Effector CD4-positive, alpha-beta T cell (primary cell): Measurements from ENCODE around the gene COMMD3.
"Not testable (repeated sequence)": the region's sequence is repeated elsewhere in the genome, so short reads cannot be mapped to it uniquely, and the experiment has no call there.

ENCODE experiments used
- DNase-seq: peaks from one replicate; pipeline ENCODE4 v3.0.0-alpha.2; 2020

The COMMD3 gene

DNA sequence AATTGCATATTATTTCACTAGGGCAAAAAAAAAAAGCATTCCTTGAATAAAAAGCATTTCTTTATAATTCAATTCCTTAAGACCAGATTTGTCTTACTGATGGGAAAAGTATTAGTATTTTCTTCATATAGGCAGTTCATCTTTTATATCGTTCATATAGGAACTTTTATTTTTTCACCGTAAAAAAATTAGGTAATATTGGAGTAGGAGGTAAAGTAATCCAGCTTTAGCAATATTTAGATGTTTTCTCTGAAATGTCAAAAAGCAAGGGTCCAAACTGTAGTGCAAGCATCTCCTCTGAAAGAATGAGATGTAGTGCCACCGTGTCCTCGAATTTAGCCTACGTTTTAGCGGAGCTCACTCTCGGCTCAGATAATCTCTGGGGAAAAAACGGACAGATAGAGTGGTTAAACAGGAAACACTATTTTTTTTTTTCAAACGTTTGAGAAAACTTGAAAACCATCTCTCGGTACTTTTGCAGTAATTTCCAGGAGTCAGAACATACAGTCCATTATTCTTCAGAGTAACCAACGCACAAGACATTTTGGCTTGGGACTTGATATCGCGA lies 23.7 kb downstream of the COMMD3 start:
- no peak for DNase-seq

DNA sequence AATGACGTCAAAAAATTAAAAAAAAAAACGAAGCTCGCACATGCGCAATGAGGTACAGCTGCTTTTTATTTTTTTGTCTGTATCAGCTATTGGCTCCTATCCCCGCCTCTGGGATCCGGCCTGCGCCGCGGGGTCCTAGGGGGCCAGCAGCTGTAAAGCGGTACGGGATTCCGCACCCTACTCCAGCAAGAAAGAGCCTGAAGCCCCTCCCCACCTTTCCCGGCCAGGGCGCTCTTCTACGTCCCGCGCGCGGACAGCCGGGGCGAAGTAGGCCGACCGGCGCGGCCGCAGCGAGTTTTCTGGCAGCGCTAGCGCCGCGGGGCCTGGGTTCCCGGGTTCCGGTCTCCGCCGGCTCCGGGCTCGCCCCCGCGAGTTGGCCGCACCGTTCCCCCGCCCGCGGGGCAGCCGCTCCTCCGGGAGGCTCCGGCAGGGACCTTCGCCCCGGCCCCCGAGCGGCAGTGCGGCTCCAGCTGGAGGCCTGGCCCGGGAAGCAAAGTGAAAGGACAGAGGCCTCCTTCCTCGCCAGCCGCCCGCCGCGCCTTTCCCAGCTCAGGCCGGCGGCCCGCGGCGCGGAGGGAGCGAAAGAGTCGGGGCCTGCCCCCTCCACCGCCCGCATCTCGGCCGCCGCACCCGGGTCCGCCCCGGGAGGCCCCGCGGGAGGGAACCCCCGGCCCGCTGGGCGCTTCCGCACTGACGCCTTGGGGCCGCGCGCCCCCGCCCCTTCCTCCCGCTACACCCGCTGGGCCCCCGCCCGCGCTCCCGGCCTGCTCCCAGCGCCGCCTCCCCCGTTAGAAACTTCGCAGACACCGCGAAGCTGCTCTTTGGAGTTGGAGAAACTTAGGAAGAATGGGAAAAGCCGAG lies 24.4 kb downstream of the COMMD3 start:
- peak; percentile 38 for DNase-seq

DNA sequence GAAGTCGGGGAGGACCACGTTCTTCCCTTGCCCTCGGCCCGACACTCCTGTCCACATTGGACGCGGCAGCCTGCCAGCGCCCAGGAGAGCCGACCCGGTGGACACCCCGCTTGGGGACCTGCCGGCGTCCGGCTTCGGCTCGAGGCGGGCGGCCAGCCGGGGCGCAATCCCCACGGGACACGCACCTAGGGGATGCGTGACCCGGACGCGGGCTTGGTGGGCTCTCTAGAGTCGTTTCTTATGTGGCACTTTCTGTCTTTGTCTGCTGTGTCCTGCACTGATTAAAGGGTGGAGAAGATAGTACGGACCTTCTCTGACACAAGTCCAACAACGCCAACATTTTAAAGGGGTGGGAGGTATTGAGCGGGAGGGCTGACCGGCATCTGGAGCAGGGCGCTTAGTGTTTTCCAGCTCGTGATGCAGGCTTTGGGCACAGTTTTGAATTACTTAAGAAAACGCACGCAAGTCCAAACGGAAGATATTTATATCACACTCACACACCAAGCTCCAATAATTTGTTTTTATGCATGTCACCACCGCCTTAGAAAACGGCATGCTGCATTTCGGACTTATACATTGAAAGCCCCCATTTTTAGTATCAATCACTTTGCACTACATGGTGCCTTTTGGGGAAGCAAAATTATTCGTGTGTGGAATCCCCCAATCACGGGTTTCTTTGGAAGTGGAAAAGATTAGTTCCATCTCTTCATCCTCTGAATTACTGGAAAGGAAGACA lies 25.2 kb downstream of the COMMD3 start:
- DNase-seq, result no peak

GRCh38 chr10:22341926-22342196 lies 25.7 kb downstream of the COMMD3 start:
- DNase-seq, result no peak

GRCh38 chr10:22342421-22342820 lies 26.2 kb downstream of the COMMD3 start:
- DNase-seq, result no peak

- DNase-seq, result no peak
Observed at GRCh38 chr10:22343731-22344130, 27.5 kb downstream of the COMMD3 start.

DNA sequence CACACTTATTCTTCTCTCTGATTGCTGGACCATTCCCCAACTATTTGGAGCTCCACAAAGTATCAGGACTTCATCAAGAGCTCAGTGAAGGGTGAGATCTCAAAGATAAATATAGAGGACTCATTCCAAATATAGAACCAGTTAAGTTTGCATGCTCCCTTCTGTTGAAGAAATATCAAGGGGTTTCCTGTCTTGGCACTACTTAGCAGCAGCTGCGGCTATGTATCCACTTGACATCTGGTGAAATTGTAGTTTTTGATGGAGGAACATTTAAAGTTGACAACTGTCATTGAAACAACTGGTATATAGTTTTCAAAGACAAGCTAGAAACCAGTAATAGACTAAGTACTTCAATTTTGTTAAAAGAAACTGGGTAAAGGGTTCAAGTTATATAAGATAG lies 28.1 kb downstream of the COMMD3 start:
- DNase-seq, result no peak

- DNase-seq, result no peak
Observed at GRCh38 chr10:22344781-22345300, 28.7 kb downstream of the COMMD3 start.

GRCh38 chr10:22345301-22346095 lies 29.3 kb downstream of the COMMD3 start, which contains the start of gene SPAG6:
SPAG6 (plus strand) TSS chr10:22345496; CDS start chr10:22345612, 116 bp downstream.
- DNase-seq, result no peak

GRCh38 chr10:22346096-22346661 lies 30.0 kb downstream of the COMMD3 start:
- no peak for DNase-seq

- DNase-seq, result no peak
Observed at GRCh38 chr10:22349755-22350154, 33.6 kb downstream of the COMMD3 start.

- DNase-seq, result no peak
Observed at GRCh38 chr10:22351131-22351703, 35.0 kb downstream of the COMMD3 start.

DNA sequence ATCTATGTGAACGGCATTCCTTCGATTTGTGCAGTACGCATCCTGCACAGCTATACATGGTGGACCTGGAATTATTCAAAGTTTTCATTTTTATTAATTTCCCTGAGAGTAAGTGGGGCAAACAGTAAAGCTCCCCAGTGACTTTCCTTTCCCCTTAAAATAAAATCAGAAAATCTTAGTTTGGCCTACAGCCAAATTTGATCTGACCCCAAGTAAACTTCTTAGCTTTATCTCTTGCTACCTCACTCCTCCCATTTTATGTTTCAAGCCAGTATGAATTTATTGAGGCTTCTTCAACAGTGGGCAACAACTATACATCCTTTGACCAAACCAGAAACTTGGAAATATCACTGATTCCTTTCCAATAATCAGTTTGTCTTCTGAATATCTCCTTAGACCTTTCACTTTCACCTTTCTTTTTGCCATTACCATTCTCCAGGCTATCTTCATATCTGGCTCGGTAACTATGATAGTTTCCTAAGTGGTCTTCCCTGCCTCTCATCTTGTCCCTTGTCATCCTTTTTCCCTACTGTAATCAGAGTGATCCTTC lies 40.2 kb downstream of the COMMD3 start:
- no peak for DNase-seq

DNA sequence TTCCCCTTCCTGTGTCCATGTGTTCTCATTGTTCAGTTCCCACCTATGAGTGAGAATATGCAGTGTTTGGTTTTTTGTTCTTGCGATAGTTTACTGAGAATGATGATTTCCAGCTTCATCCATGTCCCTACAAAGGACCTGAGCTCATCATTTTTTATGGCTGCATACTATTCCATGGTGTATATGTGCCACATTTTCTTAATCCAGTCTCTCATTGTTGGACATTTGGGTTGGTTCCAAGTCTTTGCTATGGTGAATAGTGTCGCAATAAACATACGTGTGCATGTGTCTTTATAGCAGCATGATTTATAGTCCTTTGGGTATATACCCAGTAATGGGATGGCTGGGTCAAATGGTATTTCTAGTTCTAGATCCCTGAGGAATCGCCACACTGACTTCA lies 41.6 kb downstream of the COMMD3 start:
- not testable (repeated sequence) for DNase-seq

GRCh38 chr10:22363305-22363704 lies 47.1 kb downstream of the COMMD3 start:
- DNase-seq, result no peak

GRCh38 chr10:22364407-22365140 lies 48.4 kb downstream of the COMMD3 start:
- no peak for DNase-seq

GRCh38 chr10:22365233-22365632 lies 49.0 kb downstream of the COMMD3 start:
- no peak for DNase-seq

DNA sequence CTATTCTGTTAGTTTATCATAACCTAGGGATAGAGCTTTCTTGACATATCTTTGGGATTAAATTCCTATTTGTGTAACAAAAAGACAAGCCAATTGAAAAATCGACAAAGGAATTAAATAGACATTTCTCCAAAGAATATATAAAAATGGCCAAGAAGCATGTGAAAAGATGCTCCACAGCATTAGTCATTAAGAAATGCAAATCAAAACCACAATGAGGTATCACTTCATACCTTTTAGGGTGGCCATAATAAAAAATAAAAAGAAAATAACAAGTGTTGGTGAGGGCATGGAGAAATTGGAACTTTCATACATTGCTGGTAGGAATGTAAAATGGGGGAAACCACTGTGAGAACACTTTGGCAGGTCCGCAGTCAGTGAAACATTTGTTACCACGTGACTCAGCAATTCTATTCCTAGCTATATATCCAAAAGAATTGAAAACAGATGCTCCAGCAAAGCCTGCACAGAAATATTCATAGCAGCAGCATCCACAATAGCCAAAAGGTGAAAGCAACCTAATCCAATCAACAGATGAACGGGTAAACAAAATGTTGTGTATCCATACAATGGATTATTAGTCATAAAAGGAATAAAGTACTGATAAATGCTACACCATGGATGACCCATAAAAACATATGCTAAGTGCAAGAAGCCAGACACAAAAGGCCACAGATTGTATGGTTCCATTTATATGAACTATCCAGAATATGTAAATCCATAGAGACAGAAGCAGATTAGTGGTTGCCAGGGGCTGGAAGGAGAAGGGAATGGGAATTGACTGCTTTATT lies 49.7 kb downstream of the COMMD3 start:
- DNase-seq, result no peak

DNA sequence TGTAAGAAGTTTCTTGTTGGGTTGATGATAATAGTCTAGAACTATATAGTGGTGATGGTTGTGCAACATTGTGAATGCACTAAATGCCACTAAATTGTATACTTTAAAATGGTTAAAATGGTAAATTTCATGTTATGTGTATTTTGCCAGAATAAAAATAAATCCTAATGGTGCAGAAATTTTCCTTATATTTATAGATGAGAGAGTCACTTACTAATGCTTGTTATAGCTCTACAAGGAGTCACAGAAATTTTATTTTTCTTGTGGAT lies 50.2 kb downstream of the COMMD3 start:
- no peak for DNase-seq

DNA sequence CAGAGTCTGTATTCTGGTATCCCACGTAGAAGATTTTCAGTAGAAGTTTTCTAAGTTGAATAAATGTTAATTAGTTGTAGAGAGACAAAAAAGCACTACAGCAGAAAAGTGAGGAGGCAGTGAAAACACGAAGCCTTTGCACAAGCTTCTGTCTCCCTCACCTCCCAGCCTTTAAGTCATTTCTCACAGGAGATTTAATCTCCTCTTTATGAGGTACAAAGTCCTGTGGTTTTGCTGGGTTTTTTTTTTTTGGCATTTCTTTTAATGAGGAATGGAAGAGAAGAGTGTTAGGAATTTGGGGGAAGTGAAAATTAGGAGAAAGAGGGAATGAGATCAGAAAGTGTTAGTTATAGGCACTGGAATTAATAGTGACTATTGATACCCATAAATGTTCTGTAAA lies 50.6 kb downstream of the COMMD3 start:
- DNase-seq, result no peak

DNA sequence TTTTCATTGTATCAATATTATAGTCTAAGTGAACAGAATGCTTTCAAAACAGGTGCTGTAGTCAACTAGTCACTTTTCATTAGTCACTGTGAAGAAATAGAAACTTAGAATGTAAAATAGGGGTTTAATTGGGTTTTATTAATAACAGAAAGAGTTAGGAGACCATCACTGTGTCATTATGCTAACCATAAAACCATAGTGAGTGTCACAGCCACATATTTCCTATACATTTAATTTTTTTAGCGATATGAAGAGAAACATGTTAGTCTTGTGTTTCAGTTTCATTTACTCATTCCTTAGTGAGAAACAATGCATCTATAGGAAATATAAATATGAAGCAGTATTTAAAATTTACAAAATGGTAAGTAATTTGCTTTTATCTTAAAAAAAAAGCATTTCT lies 51.3 kb downstream of the COMMD3 start:
- DNase-seq, result no peak
